Measurements from ENCODE around the gene GALT. TPM values are rescaled to one million over a fixed set of nuclear protein-coding genes. Genes with fewer than 3 reads are reported as not detected.

The GALT gene
- total RNA-seq, 1 donor from 2014 or later, result 34.4 TPM

DNA sequence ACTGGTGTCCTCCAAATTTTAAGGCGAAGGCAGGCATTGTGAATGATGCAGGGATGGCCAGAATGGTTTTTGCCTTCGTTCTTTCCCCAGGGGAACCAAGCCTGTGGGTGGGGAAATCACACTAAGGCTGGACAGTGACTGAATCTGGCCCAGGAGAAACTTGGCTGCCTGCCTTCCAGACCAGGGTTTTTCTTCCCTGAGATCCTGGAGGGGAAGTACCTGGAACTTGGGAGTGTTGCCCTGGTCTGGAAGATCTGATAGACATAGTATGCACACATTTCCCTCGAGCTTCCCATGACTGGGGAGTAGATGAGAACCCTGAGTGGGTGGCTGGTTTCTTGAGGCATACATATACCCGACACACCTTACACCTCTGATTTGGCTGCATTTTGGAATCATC, 4.8 kb downstream of the GALT start:
- TF ChIP-seq, protein P1, sequence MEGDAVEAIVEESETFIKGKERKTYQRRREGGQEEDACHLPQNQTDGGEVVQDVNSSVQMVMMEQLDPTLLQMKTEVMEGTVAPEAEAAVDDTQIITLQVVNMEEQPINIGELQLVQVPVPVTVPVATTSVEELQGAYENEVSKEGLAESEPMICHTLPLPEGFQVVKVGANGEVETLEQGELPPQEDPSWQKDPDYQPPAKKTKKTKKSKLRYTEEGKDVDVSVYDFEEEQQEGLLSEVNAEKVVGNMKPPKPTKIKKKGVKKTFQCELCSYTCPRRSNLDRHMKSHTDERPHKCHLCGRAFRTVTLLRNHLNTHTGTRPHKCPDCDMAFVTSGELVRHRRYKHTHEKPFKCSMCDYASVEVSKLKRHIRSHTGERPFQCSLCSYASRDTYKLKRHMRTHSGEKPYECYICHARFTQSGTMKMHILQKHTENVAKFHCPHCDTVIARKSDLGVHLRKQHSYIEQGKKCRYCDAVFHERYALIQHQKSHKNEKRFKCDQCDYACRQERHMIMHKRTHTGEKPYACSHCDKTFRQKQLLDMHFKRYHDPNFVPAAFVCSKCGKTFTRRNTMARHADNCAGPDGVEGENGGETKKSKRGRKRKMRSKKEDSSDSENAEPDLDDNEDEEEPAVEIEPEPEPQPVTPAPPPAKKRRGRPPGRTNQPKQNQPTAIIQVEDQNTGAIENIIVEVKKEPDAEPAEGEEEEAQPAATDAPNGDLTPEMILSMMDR (IDR thresholded peaks at IDR 0.05; ENCODE audit: insufficient read depth, low read length, poor library complexity, severe bottlenecking), result no peak
- H3K36me3 ChIP-seq (ENCODE audit: control insufficient read depth, insufficient read depth, low read length), result no peaks in the 10 kb centered on the region
- H3K27me3 ChIP-seq (ENCODE audit: control insufficient read depth, insufficient read depth, low read length), result no peaks in the 10 kb centered on the region
- DNase-seq (ENCODE audit: low read depth), result no peak
- H3K4me3 ChIP-seq (ENCODE audit: low read depth, low read length), result peak overlapping the region; percentile 33

DNA sequence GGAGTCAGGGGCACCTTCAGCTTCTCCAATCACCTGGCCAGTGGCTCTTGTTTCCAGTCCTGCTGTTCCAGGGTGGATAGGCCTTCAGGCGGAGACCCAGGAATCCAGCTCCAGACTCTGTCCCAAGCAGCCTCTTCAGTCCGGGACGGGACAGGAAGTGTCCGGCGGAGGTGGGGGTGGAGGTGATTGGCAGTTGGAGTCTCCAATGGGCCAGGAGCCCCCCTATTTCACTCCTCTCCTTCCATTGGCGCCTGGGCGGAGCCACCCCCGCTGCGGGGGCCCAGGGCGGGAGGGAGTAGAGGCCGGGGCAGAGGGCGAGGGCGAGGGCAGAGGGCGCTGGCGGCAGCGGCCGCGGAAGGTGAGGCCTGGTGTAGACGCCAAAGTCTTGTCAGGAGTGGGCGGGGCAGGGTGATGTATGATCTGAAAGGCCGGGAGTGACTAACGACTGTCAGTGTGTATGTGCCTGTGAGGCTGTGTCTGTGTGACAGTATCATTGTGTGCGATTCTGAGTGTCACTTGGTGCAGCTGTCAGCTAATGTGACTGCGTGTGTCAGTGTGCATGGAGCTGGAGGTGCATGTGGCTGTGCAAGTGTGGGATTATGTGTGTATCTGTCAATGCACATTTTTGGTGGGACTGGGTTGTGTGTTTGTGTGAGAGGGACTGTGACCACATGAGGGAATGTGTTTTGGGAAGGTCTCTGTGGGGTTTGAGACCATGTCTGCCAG, 5.6 kb downstream of the GALT start, which contains the start of gene IL11RA:
TSS of gene IL11RA (plus strand) at position 310 of the 726 bp plus-strand sequence. CDS start 3,033 bp downstream, outside the sequence.
- TF ChIP-seq, protein P1 (IDR thresholded peaks at IDR 0.05; ENCODE audit: insufficient read depth, low read length, poor library complexity, severe bottlenecking), result no peak
- Histone ChIP-seq H3K4me3 (ENCODE audit: low read depth, low read length) (peak within 1 kb of the TSS; percentile 33), H3K36me3 (ENCODE audit: control insufficient read depth, insufficient read depth, low read length) (no peaks in the 10 kb centered on the region), H3K27me3 (ENCODE audit: control insufficient read depth, insufficient read depth, low read length) (no peaks in the 10 kb centered on the region)
- no peak for DNase-seq (ENCODE audit: low read depth)

DNA sequence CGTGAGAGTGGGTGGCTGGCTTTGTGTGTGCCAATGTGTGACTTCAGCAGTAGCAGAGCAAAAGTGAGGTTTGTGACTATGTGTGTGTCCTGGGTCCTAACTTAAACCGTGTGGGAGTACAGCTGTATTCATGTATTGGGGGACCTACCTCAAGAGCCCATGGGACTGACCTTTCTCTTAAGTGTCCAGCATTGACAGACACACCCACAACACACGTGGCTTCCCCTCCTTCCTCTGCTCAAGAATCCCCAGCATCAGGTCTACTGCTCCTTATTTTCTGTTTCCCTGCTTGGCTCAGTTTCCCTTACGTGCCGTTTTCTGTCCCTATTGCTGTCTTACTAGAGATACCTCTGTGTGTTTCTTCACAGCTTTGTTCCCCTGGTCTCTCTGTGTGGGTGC, 6.1 kb downstream of the GALT start:
- no peak overlapping the region for H3K4me3 ChIP-seq (ENCODE audit: low read depth, low read length)

DNA sequence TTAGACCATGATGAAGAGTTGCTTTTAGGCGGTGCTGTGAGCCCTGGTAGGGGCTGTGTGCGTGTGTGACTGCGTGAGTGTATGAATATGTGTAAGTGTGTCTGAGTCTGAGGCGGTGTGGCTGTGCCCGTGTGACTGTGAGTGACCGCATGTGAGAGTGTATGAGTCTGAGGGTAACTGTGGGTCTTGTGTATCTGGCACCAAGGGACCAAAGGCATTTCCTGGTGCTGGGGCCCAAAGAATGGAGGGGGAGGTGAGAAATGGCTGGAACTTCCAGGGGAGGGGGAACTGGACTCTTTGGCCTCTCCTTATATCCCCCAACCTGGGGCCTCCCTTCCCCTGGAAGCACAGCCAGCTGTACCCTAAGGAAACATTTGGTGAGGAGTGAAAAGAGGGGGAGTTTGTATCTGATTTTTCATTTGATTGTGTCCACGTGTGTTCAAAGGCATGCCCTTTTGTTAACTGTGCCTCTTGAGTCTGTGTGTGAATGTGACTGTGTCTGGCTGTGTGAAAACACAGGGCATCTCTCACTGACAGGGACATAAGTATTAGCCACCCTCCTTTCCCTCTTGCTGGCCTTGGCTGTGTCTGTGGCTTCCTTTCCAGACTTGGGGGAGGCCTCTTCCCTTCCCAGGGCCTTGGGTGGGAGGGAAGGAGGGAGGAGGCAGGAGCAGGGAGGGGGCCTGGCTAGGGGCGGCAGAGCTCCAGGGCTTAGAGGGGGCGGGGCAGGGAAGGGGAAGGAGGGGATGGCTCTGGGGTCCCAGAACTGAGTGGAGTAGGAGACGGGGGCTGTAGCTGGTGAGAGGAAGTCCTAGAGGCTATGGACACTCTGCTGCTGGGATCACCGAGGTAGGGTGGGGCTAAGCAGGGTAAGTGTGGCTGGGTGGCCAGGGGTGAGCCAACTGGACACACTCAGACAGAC, 6.9 kb downstream of the GALT start:
- Histone ChIP-seq H3K27me3 (ENCODE audit: control insufficient read depth, insufficient read depth, low read length) (no peaks in the 10 kb centered on the region), H3K36me3 (ENCODE audit: control insufficient read depth, insufficient read depth, low read length) (no peaks in the 10 kb centered on the region), H3K4me3 (ENCODE audit: low read depth, low read length) (no peak overlapping the region)
- DNase-seq (ENCODE audit: low read depth), result no peak
- TF ChIP-seq, protein P1 (IDR thresholded peaks at IDR 0.05; ENCODE audit: insufficient read depth, low read length, poor library complexity, severe bottlenecking), result no peak

More for the DNA sequence above, 6.1 kb downstream of the GALT start:
- no peaks in the 10 kb centered on the region for H3K27me3 ChIP-seq (ENCODE audit: control insufficient read depth, insufficient read depth, low read length)
- H3K36me3 ChIP-seq (ENCODE audit: control insufficient read depth, insufficient read depth, low read length), result no peaks in the 10 kb centered on the region
- no peak for DNase-seq (ENCODE audit: low read depth)
- TF ChIP-seq, protein P1 (IDR thresholded peaks at IDR 0.05; ENCODE audit: insufficient read depth, low read length, poor library complexity, severe bottlenecking), result no peak

DNA sequence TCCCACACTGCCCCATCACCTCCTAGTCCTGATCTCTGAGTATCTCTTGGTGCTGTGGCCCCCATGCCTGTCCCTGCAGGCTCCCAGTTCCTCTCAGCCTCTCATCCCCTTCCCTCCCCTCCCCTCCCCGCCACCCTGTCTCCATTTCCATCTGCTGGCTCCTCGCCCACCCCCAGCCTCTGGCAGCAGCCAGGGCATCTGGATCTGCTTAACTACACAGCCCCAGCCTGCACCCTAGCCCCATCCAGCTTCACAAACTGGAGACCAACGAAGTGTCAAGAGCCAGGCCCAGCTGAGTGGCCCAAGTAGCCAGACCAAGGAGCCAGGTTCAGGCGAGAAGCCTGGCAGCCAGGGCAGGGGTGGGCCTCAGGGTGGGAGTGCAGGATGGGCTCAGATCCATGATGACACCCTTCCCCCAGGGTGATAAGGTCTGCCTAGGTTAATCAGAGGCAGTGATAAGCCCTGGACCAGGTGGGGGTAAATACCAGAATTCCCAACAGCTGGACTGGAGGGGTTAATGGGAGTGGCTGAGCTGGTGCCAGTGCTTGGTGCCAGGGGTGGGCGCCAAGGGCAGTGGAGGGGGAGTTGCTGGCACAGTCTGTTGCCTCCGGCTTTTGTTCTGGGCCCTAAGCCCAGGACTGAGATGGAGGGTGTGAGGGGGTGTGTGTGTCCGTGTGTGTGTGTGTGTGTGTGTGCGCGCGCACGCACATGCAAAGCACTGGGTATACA, 8.0 kb downstream of the GALT start:
- no peaks in the 10 kb centered on the region for H3K36me3 ChIP-seq (ENCODE audit: control insufficient read depth, insufficient read depth, low read length)
- no peaks in the 10 kb centered on the region for H3K27me3 ChIP-seq (ENCODE audit: control insufficient read depth, insufficient read depth, low read length)
- H3K4me3 ChIP-seq (ENCODE audit: low read depth, low read length), result no peak overlapping the region
- TF ChIP-seq, protein P1 (IDR thresholded peaks at IDR 0.05; ENCODE audit: insufficient read depth, low read length, poor library complexity, severe bottlenecking), result no peak
- no peak for DNase-seq (ENCODE audit: low read depth)

Measured in kidney epithelial cell (primary cell).